HepG2 (cell line): ENCODE measurements around the gene OR2AT4. TPM values are rescaled to one million over a fixed set of nuclear protein-coding genes. Genes with fewer than 3 reads are reported as not detected.

ENCODE experiments used
- CAMTA2 ChIP-seq: sonication (generic); formaldehyde crosslinking; IDR thresholded peaks from 2 replicates; pipeline ENCODE4 v1.4.0; 2020; ENCODE audit warnings: mild to moderate bottlenecking, missing genetic modification reagents, borderline replicate concordance
- ETV6 ChIP-seq: sonication (generic); formaldehyde crosslinking; conservative IDR thresholded peaks from 2 replicates; pipeline ENCODE4 v1.4.0; 2020; ENCODE audit warnings: missing genetic modification reagents
- HNRNPH1 ChIP-seq: fragments of 200-400 bp; formaldehyde crosslinking; optimal IDR thresholded peaks from 2 replicates; pipeline ENCODE3; 2017; ENCODE audit warnings: mild to moderate bottlenecking, low read depth, low read length
- NR2F6 ChIP-seq, 2 experiments: IDR thresholded peaks; 2 replicates each; pipeline ENCODE4 v1.6.1; 2016; ENCODE audit warnings: antibody characterized with exemption in 1 of 2, mild to moderate bottlenecking in 1 of 2
- NR3C1 ChIP-seq: sonication (generic); formaldehyde crosslinking; IDR thresholded peaks from 2 replicates; pipeline ENCODE4 v1.4.0; 2020; ENCODE audit warnings: missing genetic modification reagents
- RCOR2 ChIP-seq: IDR thresholded peaks from 2 replicates; pipeline ENCODE4 v1.6.1; 2016; ENCODE audit warnings: missing biosample characterization, missing genetic modification reagents
- TEAD3 ChIP-seq: optimal IDR thresholded peaks from 2 replicates; pipeline ENCODE3; 2016; ENCODE audit warnings: borderline replicate concordance
- ZBTB38 ChIP-seq: sonication (generic); formaldehyde crosslinking; IDR thresholded peaks from 2 replicates; pipeline ENCODE4 v1.5.1; 2020; ENCODE audit warnings: mild to moderate bottlenecking, missing genetic modification reagents
- ZFP82 ChIP-seq: sonication (generic); formaldehyde crosslinking; IDR thresholded peaks from 2 replicates; pipeline ENCODE4 v1.5.1; 2020; ENCODE audit warnings: mild to moderate bottlenecking, missing genetic modification reagents, borderline replicate concordance
- ZNF234 ChIP-seq: sonication (generic); formaldehyde crosslinking; conservative IDR thresholded peaks from 2 replicates; pipeline ENCODE4 v1.5.1; 2020; ENCODE audit warnings: mild to moderate bottlenecking, missing genetic modification reagents
- ZNF766 ChIP-seq: sonication (generic); formaldehyde crosslinking; IDR thresholded peaks from 2 replicates; pipeline ENCODE4 v1.5.0; 2020; ENCODE audit warnings: missing genetic modification reagents, borderline replicate concordance
- polyA plus RNA-seq, 8 experiments: library from polyadenylated mRNA; depleted of rRNA in 3 of 8; stranded (reverse) in 7 of 8; unstranded in 1 of 8; fragments of >200 nt; fragmentation: Illumina TruSeq in 4 of 8; extraction: Trizol in 4 of 8; gene quantifications; 2 replicates each; pipeline versions ENCODE4 v1.2.1 to v1.2.3, GENCODE V29; 2011 to 2016; ENCODE audit warnings: low read depth in 4 of 8, missing spikeins in 1 of 8, mixed read lengths in 1 of 8; ENCODE audit not compliant: insufficient read depth in 1 of 8
- total RNA-seq, 5 experiments: library from RNA; depleted of rRNA; stranded (reverse); fragments of >200 nt; fragmentation: Illumina TruSeq; extraction: Trizol; gene quantifications; 2 replicates each; pipeline ENCODE4 v1.2.3, GENCODE V29; 2016; ENCODE audit warnings: low read depth in 1 of 5
- TF ChIP-seq, protein P1 (sequence below): sonication (generic); formaldehyde crosslinking; IDR thresholded peaks from 2 replicates; pipeline ENCODE4 v1.5.1; 2020; ENCODE audit warnings: mild to moderate bottlenecking, missing genetic modification reagents, moderate library complexity
- TF ChIP-seq, protein P2 (sequence below): sonication (generic); formaldehyde crosslinking; IDR thresholded peaks from 2 replicates; pipeline ENCODE4 v1.5.0; 2020; ENCODE audit warnings: mild to moderate bottlenecking, missing genetic modification reagents, moderate library complexity
- TF ChIP-seq, protein P3 (sequence below): sonication (generic); formaldehyde crosslinking; IDR thresholded peaks from 2 replicates; pipeline ENCODE4 v1.4.0; 2020; ENCODE audit warnings: missing genetic modification reagents
- TF ChIP-seq, protein P4 (sequence below): sonication (generic); formaldehyde crosslinking; IDR thresholded peaks from 2 replicates; pipeline ENCODE4 v1.8.0; 2022; ENCODE audit warnings: low read depth, missing genetic modification reagents
- TF ChIP-seq, protein P5 (sequence below): sonication (generic); formaldehyde crosslinking; IDR thresholded peaks from 2 replicates; pipeline ENCODE4 v1.8.1; 2023; ENCODE audit warnings: missing genetic modification reagents, inconsistent platforms, borderline replicate concordance

OR2AT4 gene
- total and polyA plus RNA-seq, 2 of the 13 experiments (the other 11 are each of a cell fraction or from before 2014, with no cell fraction given) = not detected

DNA sequence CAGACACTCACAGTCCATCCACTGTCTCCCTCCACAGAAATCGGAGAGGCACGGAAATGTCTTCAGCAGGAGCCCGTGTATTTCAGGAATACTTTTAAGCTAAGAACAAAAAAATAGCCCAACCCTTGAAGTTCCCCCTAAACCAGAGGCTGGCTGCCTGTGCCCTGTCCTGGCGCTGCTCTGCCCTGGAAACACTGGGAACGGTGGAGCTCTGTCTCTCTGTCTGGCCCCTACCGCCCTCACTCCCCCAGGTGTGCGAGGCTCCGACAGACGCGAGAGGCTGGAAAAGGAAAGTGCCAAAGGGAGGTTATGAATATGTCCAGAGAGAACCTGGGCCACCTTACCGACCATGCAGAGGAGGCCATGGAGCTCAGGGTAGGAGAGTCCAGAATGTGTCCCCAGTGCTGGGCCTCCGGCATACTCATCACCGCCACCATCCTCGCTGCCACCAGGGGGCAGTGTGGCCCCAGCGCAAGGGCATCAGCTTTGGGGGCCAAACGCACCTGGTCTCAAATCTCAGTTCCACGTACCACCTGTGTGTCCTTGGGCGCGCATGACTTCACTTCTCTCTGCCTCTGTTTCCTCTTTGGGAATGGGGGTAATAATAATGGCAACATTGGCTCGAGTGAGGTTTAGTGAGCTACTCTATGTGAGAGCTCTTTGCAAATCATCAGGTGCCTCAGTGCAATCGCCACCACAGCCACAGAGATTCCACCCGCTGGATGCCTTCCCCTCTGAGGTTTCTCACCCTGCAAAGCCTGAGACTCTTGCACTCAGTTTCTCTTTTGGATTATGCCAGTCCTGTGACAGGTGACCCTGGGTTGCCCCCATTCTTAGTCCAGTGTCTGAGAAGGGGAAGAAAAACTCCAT lies 43.8 kb upstream of the OR2AT4 start (continued):
- TF ChIP-seq, protein P1, sequence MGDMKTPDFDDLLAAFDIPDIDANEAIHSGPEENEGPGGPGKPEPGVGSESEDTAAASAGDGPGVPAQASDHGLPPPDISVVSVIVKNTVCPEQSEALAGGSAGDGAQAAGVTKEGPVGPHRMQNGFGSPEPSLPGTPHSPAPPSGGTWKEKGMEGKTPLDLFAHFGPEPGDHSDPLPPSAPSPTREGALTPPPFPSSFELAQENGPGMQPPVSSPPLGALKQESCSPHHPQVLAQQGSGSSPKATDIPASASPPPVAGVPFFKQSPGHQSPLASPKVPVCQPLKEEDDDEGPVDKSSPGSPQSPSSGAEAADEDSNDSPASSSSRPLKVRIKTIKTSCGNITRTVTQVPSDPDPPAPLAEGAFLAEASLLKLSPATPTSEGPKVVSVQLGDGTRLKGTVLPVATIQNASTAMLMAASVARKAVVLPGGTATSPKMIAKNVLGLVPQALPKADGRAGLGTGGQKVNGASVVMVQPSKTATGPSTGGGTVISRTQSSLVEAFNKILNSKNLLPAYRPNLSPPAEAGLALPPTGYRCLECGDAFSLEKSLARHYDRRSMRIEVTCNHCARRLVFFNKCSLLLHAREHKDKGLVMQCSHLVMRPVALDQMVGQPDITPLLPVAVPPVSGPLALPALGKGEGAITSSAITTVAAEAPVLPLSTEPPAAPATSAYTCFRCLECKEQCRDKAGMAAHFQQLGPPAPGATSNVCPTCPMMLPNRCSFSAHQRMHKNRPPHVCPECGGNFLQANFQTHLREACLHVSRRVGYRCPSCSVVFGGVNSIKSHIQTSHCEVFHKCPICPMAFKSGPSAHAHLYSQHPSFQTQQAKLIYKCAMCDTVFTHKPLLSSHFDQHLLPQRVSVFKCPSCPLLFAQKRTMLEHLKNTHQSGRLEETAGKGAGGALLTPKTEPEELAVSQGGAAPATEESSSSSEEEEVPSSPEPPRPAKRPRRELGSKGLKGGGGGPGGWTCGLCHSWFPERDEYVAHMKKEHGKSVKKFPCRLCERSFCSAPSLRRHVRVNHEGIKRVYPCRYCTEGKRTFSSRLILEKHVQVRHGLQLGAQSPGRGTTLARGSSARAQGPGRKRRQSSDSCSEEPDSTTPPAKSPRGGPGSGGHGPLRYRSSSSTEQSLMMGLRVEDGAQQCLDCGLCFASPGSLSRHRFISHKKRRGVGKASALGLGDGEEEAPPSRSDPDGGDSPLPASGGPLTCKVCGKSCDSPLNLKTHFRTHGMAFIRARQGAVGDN (CRISPR knock-in tag) = peak; percentile 63
- TF ChIP-seq TEAD3 (peak; percentile 38), CAMTA2 (CRISPR knock-in tag) (no peak), NR2F6 (IDR thresholded peaks at IDR 0.05) (no peak), NR2F6 (CRISPR knock-in tag; IDR thresholded peaks at IDR 0.05) (no peak), ZBTB38 (CRISPR knock-in tag) (no peak), ETV6 (CRISPR knock-in tag) (no peak), ZFP82 (CRISPR knock-in tag) (no peak), ZNF766 (CRISPR knock-in tag) (no peak), HNRNPH1 (no peak), NR3C1 (no peak), RCOR2 (no peak), ZNF234 (CRISPR knock-in tag) (no peak)
- TF ChIP-seq, protein P2, sequence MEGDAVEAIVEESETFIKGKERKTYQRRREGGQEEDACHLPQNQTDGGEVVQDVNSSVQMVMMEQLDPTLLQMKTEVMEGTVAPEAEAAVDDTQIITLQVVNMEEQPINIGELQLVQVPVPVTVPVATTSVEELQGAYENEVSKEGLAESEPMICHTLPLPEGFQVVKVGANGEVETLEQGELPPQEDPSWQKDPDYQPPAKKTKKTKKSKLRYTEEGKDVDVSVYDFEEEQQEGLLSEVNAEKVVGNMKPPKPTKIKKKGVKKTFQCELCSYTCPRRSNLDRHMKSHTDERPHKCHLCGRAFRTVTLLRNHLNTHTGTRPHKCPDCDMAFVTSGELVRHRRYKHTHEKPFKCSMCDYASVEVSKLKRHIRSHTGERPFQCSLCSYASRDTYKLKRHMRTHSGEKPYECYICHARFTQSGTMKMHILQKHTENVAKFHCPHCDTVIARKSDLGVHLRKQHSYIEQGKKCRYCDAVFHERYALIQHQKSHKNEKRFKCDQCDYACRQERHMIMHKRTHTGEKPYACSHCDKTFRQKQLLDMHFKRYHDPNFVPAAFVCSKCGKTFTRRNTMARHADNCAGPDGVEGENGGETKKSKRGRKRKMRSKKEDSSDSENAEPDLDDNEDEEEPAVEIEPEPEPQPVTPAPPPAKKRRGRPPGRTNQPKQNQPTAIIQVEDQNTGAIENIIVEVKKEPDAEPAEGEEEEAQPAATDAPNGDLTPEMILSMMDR (CRISPR knock-in tag) = peak; percentile 99
- TF ChIP-seq, protein P3, sequence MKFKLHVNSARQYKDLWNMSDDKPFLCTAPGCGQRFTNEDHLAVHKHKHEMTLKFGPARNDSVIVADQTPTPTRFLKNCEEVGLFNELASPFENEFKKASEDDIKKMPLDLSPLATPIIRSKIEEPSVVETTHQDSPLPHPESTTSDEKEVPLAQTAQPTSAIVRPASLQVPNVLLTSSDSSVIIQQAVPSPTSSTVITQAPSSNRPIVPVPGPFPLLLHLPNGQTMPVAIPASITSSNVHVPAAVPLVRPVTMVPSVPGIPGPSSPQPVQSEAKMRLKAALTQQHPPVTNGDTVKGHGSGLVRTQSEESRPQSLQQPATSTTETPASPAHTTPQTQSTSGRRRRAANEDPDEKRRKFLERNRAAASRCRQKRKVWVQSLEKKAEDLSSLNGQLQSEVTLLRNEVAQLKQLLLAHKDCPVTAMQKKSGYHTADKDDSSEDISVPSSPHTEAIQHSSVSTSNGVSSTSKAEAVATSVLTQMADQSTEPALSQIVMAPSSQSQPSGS (CRISPR knock-in tag) = 0 out of 2 replicates have a peak, but pooled peaks have one; percentile 47
- TF ChIP-seq, protein P4, sequence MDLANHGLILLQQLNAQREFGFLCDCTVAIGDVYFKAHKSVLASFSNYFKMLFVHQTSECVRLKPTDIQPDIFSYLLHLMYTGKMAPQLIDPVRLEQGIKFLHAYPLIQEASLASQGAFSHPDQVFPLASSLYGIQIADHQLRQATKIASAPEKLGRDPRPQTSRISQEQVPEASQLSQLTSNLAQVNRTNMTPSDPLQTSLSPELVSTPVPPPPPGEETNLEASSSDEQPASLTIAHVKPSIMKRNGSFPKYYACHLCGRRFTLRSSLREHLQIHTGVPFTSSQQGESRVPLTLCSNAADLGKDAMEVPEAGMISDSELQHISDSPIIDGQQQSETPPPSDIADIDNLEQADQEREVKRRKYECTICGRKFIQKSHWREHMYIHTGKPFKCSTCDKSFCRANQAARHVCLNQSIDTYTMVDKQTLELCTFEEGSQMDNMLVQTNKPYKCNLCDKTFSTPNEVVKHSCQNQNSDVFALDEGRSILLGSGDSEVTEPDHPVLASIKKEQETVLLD (CRISPR knock-in tag) = no peak
- TF ChIP-seq, protein P5, sequence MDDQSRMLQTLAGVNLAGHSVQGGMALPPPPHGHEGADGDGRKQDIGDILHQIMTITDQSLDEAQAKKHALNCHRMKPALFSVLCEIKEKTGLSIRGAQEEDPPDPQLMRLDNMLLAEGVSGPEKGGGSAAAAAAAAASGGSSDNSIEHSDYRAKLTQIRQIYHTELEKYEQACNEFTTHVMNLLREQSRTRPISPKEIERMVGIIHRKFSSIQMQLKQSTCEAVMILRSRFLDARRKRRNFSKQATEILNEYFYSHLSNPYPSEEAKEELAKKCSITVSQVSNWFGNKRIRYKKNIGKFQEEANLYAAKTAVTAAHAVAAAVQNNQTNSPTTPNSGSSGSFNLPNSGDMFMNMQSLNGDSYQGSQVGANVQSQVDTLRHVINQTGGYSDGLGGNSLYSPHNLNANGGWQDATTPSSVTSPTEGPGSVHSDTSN (CRISPR knock-in tag) = no peak
